Omental fat pad (tissue), 4 donors: ENCODE measurements around the gene NDUFS2. TPM values are rescaled to one million over a fixed set of nuclear protein-coding genes. Genes with fewer than 3 reads are reported as not detected.
"Not testable (repeated sequence)": the region's sequence is repeated elsewhere in the genome, so short reads cannot be mapped to it uniquely, and the experiment has no call there.

Experiments
- ATAC-seq: fragments of 150-250 bp; one replicate; pipeline ENCODE4 v1.9.1; 2016; ENCODE audit warnings: mild to moderate bottlenecking, moderate library complexity; ENCODE audit not compliant: low FRiP score
- DNase-seq: peaks from one replicate; pipeline ENCODE4 v3.0.0-alpha.2; 2019; ENCODE audit warnings: low spot score
- total RNA-seq, 4 donors: library from RNA; depleted of rRNA; stranded (reverse); fragments of >200 nt; gene quantifications; one replicate each; pipeline ENCODE4 v1.1.0, GENCODE V29; 2016
- TF ChIP-seq, protein P1 (sequence below), 3 donors: fragments of 450-650 bp; IDR thresholded peaks; one replicate each; pipeline ENCODE4 v1.5.1; 2016 to 2017; ENCODE audit warnings: antibody characterized with exemption in 3 of 3, mild to moderate bottlenecking in 3 of 3, moderate library complexity in 2 of 3

NDUFS2 gene
- total RNA-seq, 4 donors from 2014 or later = 89.4 to 136 (median 122) TPM

GRCh38 chr1:161251579-161251978 is 49.4 kb downstream of the NDUFS2 start:
- TF ChIP-seq, protein P1, sequence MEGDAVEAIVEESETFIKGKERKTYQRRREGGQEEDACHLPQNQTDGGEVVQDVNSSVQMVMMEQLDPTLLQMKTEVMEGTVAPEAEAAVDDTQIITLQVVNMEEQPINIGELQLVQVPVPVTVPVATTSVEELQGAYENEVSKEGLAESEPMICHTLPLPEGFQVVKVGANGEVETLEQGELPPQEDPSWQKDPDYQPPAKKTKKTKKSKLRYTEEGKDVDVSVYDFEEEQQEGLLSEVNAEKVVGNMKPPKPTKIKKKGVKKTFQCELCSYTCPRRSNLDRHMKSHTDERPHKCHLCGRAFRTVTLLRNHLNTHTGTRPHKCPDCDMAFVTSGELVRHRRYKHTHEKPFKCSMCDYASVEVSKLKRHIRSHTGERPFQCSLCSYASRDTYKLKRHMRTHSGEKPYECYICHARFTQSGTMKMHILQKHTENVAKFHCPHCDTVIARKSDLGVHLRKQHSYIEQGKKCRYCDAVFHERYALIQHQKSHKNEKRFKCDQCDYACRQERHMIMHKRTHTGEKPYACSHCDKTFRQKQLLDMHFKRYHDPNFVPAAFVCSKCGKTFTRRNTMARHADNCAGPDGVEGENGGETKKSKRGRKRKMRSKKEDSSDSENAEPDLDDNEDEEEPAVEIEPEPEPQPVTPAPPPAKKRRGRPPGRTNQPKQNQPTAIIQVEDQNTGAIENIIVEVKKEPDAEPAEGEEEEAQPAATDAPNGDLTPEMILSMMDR (IDR thresholded peaks at IDR 0.05) = no peak
- DNase-seq = no peak

GRCh38 chr1:161255302-161255701 is 53.1 kb downstream of the NDUFS2 start:
- DNase-seq, ATAC-seq: not testable (repeated sequence)

More at GRCh38 chr1:161251579-161251978, 49.4 kb downstream of the NDUFS2 start:
- no peak for ATAC-seq

- not testable (repeated sequence) for DNase-seq, ATAC-seq
Observed at GRCh38 chr1:161255955-161256520, 53.9 kb downstream of the NDUFS2 start.

DNA sequence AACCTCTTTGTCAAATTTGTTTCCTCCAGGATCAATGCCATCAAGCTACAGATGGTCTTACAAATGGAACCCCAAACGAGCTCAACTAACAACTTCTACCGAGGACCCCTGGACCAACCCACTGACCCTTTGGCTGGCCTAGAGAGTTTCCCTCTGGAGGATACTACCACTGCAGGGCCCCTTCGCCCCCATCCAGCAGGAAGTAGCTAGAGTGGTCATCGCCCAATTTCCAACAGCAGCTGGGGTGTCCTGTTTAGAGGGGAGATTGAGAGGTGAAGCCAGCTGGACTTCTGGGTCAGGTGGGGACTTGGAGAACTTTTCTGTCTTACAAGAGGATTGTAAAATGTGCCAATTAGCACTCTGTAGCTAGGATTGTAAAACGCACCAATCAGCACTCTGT is 54.9 kb downstream of the NDUFS2 start:
- not testable (repeated sequence) for ATAC-seq, DNase-seq

GRCh38 chr1:161258439-161259344 is 56.5 kb downstream of the NDUFS2 start, which contains the start of gene PCP4L1:
Gene PCP4L1, plus strand, starts transcription at chr1:161258745. Its CDS starts 230 bp downstream, at chr1:161258975.
- DNase-seq = no peak
- peak; percentile 77 for ATAC-seq
- TF ChIP-seq, protein P1 (IDR thresholded peaks at IDR 0.05) = no peak

DNA sequence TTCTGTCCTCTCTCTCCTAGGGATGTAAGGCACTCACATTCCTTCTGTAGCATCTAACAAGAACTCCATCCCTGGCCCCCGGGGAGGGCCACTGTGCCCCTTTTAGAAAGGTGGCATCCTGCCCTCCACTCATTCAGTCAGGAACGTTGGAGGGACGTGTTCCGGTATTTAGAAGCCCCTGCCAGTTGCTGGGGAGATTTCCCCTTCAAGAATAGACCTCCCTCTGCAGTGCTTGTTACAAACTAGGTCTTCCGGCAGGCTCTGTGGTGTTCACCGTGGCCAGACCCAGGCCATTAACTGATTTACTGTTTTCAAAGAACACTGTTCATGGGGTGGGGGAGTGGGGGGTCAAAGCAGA is 57.2 kb downstream of the NDUFS2 start:
- TF ChIP-seq, protein P1 (IDR thresholded peaks at IDR 0.05) = no peak
- ATAC-seq (no peak), DNase-seq (no peak)

GRCh38 chr1:161259765-161260164 is 57.6 kb downstream of the NDUFS2 start:
- ATAC-seq = no peak
- TF ChIP-seq, protein P1 (IDR thresholded peaks at IDR 0.05) = no peak
- no peak for DNase-seq

GRCh38 chr1:161260376-161261260 is 58.5 kb downstream of the NDUFS2 start:
- DNase-seq = no peak
- TF ChIP-seq, protein P1 (IDR thresholded peaks at IDR 0.05) = no peak
- ATAC-seq = no peak
